ENCODE measurements around the gene ZC3H8.

ZC3H8 gene

GRCh38 chr2:112195950-112196349 lies 58.9 kb downstream of the ZC3H8 start:
- H3K4me3 ChIP-seq (ENCODE audit: low read depth, low read length) = no peak overlapping the region

- H3K4me3 ChIP-seq (ENCODE audit: low read depth, low read length) = no peak overlapping the region
These were observed 59.6 kb downstream of the ZC3H8 start for GRCh38 chr2:112195167-112195766.

GRCh38 chr2:112194482-112194881 lies 60.4 kb downstream of the ZC3H8 start:
- no peak overlapping the region for H3K4me3 ChIP-seq (ENCODE audit: low read depth, low read length)

- no peak overlapping the region for H3K4me3 ChIP-seq (ENCODE audit: low read depth, low read length)
These were observed 60.8 kb downstream of the ZC3H8 start for GRCh38 chr2:112194028-112194427.

GRCh38 chr2:112189001-112189556 lies 65.8 kb downstream of the ZC3H8 start:
- H3K4me3 ChIP-seq (ENCODE audit: low read depth, low read length) = no peak overlapping the region

GRCh38 chr2:112187805-112188596 lies 66.8 kb downstream of the ZC3H8 start:
- H3K4me3 ChIP-seq (ENCODE audit: low read depth, low read length) = no peak overlapping the region

- H3K4me3 ChIP-seq (ENCODE audit: low read depth, low read length) = no peak overlapping the region
These were observed 67.7 kb downstream of the ZC3H8 start for GRCh38 chr2:112187046-112187715.

GRCh38 chr2:112185131-112185530 lies 69.7 kb downstream of the ZC3H8 start:
- H3K4me3 ChIP-seq (ENCODE audit: low read depth, low read length) = no peak overlapping the region

GRCh38 chr2:112184121-112184520 lies 70.7 kb downstream of the ZC3H8 start:
- H3K4me3 ChIP-seq (ENCODE audit: low read depth, low read length) = no peak overlapping the region

- no peak overlapping the region for H3K4me3 ChIP-seq (ENCODE audit: low read depth, low read length)
These were observed 71.4 kb downstream of the ZC3H8 start for GRCh38 chr2:112183327-112184025.

- H3K4me3 ChIP-seq (ENCODE audit: low read depth, low read length) = no peak overlapping the region
These were observed 72.2 kb downstream of the ZC3H8 start for GRCh38 chr2:112182581-112183034.

GRCh38 chr2:112181571-112182290 lies 73.1 kb downstream of the ZC3H8 start:
- peak overlapping the region; percentile 13 for H3K4me3 ChIP-seq (ENCODE audit: low read depth, low read length)

GRCh38 chr2:112175958-112176573 lies 78.8 kb downstream of the ZC3H8 start:
- H3K4me3 ChIP-seq (ENCODE audit: low read depth, low read length) = no peak overlapping the region

- no peak overlapping the region for H3K4me3 ChIP-seq (ENCODE audit: low read depth, low read length)
These were observed 79.5 kb downstream of the ZC3H8 start for GRCh38 chr2:112175333-112175732.

- H3K4me3 ChIP-seq (ENCODE audit: low read depth, low read length) = no peak overlapping the region
These were observed 80.5 kb downstream of the ZC3H8 start for GRCh38 chr2:112174383-112174782.

GRCh38 chr2:112173646-112174319 lies 81.1 kb downstream of the ZC3H8 start:
- no peak overlapping the region for H3K4me3 ChIP-seq (ENCODE audit: low read depth, low read length)

GRCh38 chr2:112170495-112170894 lies 84.3 kb downstream of the ZC3H8 start:
- no peak overlapping the region for H3K4me3 ChIP-seq (ENCODE audit: low read depth, low read length)

GRCh38 chr2:112168422-112169124 lies 86.3 kb downstream of the ZC3H8 start:
- H3K4me3 ChIP-seq (ENCODE audit: low read depth, low read length) = no peak overlapping the region

All from iPS-11a (cell line).